Stimulated activated CD4-positive, alpha-beta T cell treated with anti-CD3 and anti-CD28 coated beads, Interleukin-12 subunit alpha, Interleukin-12 subunit beta, amount 100 ng/mL, for 24 hours (primary cell): ENCODE data around the gene PHRF1.

Experiments used
- DNase-seq, 2 experiments: peaks; one replicate each; pipeline ENCODE4 v3.0.0-alpha.2; 2020; ENCODE audit warnings: low read depth in 2 of 2

Gene PHRF1

DNA sequence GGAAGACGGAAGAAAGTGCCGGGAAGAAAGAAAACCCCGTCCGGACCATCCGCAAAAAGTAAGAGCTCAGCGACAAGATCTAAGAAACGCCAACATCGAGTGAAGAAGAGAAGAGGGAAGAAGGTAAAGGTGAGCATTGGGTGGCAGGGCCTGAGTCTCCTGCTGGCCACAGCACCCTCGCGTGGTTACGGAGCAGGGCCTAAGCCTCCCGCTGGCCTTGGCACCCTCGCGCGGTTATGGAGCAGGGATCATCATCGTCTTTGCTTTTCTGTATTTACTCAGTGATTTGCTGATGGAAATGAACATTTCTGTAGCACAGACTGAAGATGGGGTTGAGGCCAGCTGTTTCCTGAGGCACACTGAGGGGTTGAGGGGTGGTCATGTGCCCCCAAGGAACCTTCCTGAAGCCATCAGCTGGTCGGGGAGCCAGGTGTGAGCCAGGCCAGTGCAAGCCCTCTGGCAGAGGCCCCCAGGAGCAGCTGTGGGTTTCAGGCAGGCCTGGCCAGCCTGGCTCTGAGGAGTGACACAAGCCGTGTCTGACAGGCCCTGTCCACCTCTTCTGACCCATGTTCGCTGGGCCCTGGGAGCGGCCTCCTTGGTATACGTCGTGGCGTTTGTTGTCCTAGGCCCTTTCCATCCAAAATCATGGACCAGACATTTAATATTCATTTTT is 25.4 kb downstream of the PHRF1 start:
- DNase-seq = no peak

DNA sequence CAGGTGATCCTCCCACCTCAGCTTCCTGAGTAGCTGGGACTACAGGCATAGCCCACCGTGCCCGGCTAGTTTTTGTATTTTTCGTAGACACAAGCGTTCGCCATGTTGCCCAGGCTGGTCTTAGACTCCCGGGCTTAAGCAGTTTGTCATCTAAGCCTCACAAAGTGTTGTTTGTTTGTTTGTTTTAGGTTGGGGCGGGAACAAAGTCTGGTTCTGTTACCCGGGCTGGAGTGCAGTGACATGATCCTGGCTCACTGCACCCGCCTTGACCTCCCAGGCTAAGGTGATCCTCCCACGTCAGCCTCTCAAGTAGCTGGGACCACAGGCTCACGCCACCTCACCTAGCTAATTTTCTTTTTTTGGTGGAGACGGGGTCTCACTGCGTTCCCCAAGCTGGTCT is 26.9 kb downstream of the PHRF1 start:
- DNase-seq = no peak

DNA sequence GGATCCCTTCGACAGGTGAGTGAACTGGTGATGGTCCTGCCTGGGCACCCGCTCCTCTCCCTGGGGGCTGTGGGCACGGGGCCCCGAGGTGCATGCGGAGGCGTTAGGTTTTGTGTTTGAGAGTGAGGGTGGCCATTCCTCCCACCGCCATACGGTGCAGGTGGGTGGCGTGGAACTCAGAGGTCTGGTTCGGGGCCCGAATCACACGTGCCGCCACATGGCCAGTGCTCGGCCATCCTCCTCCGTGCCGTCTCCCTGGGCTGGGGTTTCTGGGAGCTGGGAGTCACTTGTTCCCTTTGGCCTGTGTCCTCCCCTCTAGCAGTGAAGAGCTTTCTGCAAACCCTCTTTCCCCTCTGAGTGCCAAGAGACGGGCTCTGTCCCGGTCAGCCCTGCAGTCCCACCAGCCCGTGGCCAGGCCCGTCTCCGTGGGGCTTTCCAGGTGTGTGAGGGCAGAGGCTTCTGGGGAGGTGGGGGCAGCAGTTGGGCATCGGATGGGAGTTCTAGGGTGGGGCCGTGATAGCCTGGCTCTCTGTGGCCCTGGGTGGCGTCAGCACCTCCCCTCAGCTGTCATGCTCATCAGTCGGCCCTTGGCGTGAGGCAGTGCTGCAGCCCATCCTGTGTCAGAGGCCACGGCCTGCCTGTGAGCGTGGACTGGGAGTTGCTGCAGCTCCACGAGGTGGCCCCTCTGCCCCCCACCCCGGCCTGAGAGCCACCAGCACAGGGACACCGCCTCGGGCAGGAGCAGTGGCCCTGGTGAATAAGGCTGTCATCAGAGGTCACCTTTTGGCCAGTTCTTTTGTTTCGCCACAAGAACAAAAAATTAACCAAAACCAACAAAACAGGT is 29.2 kb downstream of the PHRF1 start:
- DNase-seq = no peak

DNA sequence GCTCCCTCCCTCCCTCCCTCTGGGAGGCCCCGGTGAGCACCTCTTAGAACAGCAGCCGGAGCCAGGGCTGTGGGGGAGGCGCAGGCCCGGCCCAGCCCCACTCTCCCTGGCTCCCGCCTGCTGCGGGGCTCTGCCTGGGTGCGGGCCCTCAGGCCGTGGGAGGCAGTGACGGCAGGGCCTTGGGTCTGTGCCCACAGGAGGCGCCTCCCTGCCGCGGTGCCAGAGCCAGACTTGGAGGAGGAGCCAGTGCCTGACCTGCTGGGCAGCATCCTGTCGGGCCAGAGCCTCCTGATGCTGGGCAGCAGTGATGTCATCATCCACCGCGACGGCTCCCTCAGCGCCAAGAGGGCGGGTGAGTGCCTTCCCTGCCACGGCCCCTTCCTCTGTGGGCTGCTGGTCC is 30.0 kb downstream of the PHRF1 start:
- DNase-seq = no peak

DNA sequence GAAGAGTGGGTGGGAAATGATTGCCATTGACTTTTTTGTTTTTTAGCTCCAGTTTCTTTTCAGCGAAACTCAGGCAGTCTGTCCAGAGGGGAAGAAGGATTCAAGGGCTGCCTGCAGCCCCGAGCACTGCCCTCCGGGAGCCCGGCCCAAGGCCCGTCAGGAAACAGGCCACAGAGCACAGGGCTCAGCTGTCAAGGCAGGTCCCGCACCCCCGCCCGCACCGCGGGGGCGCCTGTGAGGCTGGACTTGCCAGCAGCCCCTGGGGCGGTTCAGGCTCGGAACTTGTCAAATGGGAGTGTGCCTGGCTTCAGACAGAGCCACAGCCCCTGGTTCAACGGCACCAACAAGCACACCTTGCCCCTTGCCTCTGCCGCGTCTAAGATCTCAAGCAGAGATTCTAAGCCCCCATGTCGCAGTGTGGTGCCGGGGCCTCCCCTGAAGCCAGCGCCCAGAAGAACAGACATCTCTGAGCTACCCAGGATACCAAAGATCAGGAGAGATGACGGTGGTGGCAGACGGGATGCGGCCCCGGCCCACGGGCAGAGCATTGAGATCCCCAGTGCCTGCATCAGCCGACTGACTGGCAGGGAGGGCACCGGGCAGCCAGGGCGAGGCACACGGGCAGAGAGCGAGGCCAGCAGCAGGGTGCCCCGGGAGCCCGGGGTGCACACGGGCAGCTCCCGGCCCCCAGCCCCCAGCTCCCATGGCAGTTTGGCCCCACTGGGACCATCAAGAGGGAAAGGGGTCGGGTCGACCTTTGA is 30.9 kb downstream of the PHRF1 start:
- DNase-seq = no peak

DNA sequence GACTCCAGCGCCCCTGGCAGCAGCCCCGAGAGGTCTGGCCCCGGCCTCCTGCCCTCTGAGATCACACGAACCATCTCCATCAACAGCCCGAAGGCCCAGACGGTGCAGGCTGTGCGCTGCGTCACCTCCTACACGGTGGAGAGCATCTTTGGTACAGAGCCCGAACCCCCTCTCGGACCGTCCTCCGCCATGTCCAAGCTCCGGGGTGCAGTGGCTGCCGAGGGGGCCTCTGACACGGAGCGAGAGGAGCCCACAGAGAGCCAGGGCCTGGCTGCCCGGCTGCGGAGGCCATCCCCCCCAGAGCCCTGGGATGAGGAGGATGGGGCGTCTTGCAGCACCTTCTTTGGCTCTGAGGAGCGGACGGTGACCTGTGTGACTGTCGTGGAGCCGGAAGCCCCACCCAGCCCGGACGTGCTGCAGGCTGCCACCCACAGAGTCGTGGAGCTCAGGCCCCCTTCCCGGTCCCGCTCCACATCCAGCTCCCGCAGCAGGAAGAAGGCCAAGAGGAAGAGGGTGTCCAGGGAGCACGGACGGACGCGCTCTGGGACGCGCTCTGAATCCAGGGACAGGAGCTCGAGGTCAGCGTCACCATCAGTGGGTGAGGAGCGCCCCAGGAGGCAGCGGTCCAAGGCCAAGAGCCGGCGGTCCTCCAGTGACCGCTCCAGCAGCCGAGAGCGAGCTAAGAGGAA is 31.8 kb downstream of the PHRF1 start:
- DNase-seq = no peak

GRCh38 chr11:608791-609251 is 32.6 kb downstream of the PHRF1 start:
- DNase-seq = no peak

- no peak for DNase-seq
These were observed 33.1 kb downstream of the PHRF1 start for GRCh38 chr11:609341-609811.

DNA sequence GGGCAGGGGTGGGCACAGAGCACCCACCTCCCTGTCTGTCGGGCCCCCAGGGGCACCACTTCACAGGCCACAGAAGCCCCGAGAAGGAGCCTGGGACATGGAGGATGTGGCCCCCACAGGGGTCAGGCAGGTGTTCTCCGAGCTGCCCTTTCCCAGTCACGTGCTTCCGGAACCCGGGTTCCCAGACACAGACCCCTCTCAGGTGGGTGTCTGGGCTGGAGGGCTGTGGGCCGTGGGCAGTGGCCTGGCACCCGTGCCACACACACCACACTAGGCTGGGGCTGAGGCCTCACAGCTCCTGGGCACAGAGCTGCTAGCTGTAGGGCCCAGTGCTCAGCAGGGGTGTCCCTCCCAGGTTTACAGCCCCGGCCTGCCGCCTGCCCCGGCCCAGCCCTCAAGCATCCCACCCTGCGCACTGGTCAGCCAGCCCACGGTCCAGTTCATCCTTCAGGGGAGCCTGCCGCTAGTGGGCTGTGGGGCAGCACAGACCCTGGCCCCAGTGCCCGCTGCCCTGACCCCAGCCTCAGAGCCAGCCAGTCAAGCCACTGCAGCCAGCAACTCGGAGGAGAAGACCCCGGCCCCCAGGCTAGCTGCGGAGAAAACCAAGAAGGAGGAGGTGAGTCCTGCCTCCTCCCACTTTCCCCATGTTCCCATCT is 34.0 kb downstream of the PHRF1 start:
- no peak for DNase-seq

DNA sequence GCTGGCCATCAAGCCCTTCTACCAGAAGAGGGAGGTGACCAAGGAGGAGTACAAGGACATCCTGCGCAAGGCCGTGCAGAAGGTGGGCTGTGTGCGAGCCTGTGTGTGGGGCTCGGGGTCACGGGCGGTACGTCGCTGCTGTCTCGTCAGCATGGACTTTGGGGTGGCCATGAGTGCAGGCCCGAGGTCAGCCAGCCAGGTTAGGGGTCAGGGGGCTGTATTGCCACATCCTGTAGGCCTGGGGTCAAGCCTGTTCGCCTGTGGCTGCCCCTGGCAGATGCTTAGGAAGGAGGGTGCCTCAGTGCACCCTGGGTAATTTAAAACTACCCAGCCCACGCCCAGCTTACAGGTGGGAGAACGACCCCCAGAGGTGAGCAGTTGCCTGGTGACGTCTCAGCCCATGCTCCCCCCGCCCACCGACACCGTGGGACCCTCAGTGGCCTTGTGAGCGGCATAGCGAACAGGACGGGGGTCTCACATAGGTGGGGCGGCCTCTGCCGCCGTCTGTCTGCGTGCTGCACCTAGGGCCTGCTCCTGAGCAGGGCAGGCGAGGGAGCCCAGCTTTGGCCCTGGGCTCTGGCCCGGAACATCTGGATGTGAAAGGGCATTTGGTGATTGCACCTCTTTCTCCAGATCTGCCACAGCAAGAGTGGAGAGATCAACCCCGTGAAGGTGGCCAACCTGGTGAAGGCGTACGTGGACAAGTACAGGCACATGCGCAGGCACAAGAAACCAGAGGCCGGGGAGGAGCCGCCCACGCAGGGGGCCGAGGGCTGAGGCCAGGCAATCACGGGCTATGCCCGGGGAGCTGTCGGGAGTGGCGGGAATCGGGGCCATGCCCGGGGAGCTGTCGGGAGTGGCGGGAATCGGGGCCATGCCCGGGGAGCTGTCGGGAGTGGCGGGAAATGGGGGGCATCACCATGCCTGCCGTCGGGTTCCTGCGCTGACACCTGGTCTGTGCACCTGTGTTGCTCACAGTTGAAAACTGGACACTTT is 35.0 kb downstream of the PHRF1 start:
- no peak for DNase-seq

DNA sequence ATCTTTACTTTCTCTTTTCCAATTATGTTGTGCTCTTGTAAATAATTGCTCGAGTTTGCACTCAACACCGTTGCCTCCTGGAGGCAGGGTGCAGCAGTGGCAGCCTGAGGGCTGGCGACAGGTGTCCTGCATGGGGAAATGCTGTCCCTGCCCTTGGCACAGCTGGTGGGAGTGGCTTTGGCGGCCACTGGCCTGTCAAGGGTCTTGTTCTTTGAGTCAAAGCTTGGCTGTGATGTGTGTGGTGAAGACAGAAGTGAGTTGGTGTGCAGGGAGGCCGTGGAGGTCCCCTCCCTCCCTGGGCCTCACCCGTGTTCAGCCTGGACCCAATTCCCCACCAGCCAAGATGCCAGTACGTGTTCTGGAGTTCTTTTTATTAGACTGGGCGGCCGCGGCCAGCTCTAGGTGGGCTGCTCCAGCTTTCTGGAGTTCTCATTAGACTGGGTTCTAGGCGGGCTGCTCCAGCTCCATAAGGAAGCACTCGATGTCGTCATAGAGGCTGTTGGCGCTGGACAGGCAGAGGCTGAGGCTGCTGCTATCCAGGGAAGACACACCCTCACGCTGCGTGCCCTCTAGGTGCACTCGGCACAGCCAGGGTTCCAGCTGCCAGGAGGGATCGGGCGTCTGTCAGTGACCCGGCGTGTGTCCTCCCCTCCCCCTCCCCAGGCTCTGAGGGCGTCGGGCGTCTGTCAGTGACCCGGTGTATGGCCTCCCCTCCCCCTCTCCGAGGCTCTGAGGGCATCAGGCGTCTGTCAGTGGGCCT is 36.1 kb downstream of the PHRF1 start:
- DNase-seq = no peak

DNA sequence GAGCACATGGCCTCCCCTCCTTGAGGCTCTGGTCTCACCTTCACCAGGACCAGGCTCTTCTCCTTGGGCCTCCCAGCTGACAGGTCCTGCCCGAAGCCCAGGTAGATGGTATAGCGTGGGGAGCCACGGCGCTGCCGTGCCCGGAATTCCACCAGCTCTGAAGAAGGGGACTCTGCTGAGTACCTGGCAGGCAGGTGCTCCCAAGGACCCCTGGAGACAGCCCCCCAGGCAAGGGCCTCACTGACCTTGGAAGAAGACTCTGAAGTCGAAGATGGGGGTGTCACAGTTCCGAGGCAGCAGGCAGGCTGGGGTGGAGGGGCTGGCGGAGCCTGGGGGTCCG is 36.7 kb downstream of the PHRF1 start:
- no peak for DNase-seq

GRCh38 chr11:613369-613968 is 37.2 kb downstream of the PHRF1 start:
- peak; percentile 59 to 79 for DNase-seq

- no peak for DNase-seq
These were observed 37.9 kb downstream of the PHRF1 start for GRCh38 chr11:614021-614622.

GRCh38 chr11:614623-615503 is 38.6 kb downstream of the PHRF1 start:
- DNase-seq = no peak

DNA sequence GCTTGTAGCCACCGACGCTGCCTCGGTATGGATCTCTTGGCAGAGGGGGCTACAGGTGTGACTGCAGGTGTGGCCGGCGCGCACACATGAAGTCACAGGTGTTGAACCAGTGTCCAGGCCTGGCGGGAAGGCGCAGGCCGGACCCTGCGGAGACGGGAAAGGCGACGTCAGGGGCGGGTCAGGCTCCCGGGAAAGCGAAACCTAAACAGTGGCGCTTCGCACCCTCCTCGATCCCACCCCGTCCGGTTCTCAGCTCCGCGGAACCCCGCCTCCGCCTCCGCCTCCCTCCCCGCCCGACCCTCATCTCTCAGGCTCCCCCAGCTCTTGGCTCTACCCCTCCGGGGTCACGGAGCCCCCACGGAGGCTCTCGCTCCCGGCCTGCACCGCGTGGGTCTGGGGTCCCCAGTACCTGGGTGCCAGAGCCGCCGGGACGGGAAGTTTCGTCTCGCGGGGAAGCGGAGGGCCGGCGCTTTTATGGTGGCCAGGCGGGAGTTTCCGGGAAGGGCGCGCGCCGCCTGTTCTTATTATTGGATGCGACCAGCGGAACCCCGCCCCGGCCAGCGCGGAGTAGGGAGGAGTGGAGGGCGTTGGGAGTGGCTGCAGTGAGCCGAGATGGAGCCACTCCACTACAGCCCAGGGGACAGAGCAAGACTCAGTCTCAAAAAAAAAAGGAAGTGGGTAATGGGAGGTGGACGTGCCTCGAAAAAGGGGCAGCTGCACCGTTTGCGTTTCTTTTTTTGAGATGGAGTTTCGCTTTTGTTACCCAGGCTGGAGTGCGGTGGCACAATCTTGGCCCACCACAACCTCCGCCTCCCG is 39.4 kb downstream of the PHRF1 start, which contains the start of gene IRF7:
Gene IRF7 (minus strand): TSS at position 447 of the 816 bp plus-strand sequence. CDS start 586 bp downstream, outside the sequence.
- peak; percentile 63 to 81 for DNase-seq
